SK-N-SH (cell line): ENCODE data around the gene PPID. TPM values are rescaled to one million over a fixed set of nuclear protein-coding genes. Genes with fewer than 3 reads are reported as not detected.
"Not testable (repeated sequence)": the region's sequence is repeated elsewhere in the genome, so short reads cannot be mapped to it uniquely, and the experiment has no call there.

Source experiments
- CTCF ChIA-PET: fragments of 300-600, 350-600 bp; formaldehyde crosslinking; extraction: SDS; loops from one replicate; lab custom pipeline; 2021; lab: Yijun Ruan, JAX
- POLR2A ChIA-PET: fragments of 350-600 bp; sonication (Branson Sonifier 250); formaldehyde crosslinking; extraction: SDS; loops from one replicate; lab custom pipeline; 2020; ENCODE audit warnings: antibody characterized with exemption, inconsistent platforms; lab: Yijun Ruan, JAX
- DNase-seq: peaks from one replicate; pipeline ENCODE4 v3.0.0; 2012
- H2AFZ ChIP-seq: fragments of 200-600 bp; sonication (generic); 2 replicates; pipeline ENCODE4 v1.8.1; 2016; ENCODE audit warnings: antibody characterized with exemption, mild to moderate bottlenecking, low read depth
- H3F3A ChIP-seq: fragments of 200-600 bp; sonication (generic); replicated peaks from 2 replicates; pipeline ENCODE3; 2016; ENCODE audit warnings: antibody characterized with exemption, mild to moderate bottlenecking; ENCODE audit not compliant: insufficient read depth
- H3K27ac ChIP-seq, 2 experiments: fragments of 200-500 bp in 1 of 2; fragments of 200-600 bp in 1 of 2; sonication (Bioruptor generic) in 1 of 2; sonication (generic), shearing (Covaris generic) in 1 of 2; 2 replicates each; pipeline versions ENCODE4 v1.5.1 to v1.6.1; 2014 to 2016; ENCODE audit warnings: low read depth in 2 of 2, inconsistent platforms in 1 of 2, low read length in 1 of 2, mild to moderate bottlenecking in 1 of 2, mixed read lengths in 1 of 2
- H3K27me3 ChIP-seq: fragments of 200-600 bp; sonication (generic), shearing (Covaris generic); 2 replicates; pipeline ENCODE4 v1.6.1; 2016; ENCODE audit warnings: mixed run types; ENCODE audit not compliant: insufficient read depth
- H3K36me3 ChIP-seq, 2 experiments: fragments of 200-500 bp in 1 of 2; fragments of 200-600 bp in 1 of 2; sonication (Bioruptor generic) in 1 of 2; sonication (generic) in 1 of 2; replicated peaks in 1 of 2; 2 replicates each; pipeline versions ENCODE3 to v1.5.1; 2014 to 2016; ENCODE audit warnings: low read length in 1 of 2, mild to moderate bottlenecking in 1 of 2; ENCODE audit not compliant: insufficient read depth in 2 of 2, control insufficient read depth in 1 of 2
- H3K4me1 ChIP-seq, 2 experiments: fragments of 200-500 bp in 1 of 2; fragments of 200-600 bp in 1 of 2; sonication (Bioruptor generic) in 1 of 2; sonication (generic), shearing (Covaris generic) in 1 of 2; 2 replicates each; pipeline versions ENCODE4 v1.5.1 to v1.6.1; 2014 to 2016; ENCODE audit warnings: low read depth in 1 of 2, low read length in 1 of 2, mixed run types in 1 of 2; ENCODE audit not compliant: insufficient read depth in 2 of 2, control insufficient read depth in 1 of 2
- H3K4me2 ChIP-seq: fragments of 200-600 bp; sonication (generic), shearing (Covaris generic); 2 replicates; pipeline ENCODE4 v1.6.1; 2017; ENCODE audit warnings: mixed run types
- H3K4me3 ChIP-seq, 2 experiments: fragments of 200-500 bp in 1 of 2; fragments of 200-600 bp in 1 of 2; sonication (Bioruptor generic) in 1 of 2; sonication (generic), shearing (Covaris generic) in 1 of 2; 2 replicates each; pipeline versions ENCODE4 v1.5.1 to v1.8.1; 2014 to 2016; ENCODE audit warnings: low read depth in 2 of 2, inconsistent platforms in 1 of 2, low read length in 1 of 2, mild to moderate bottlenecking in 1 of 2, mixed read lengths in 1 of 2, moderate library complexity in 1 of 2
- H3K79me2 ChIP-seq: fragments of 200-600 bp; sonication (generic); 2 replicates; pipeline ENCODE4 v1.8.1; 2017; ENCODE audit warnings: mild to moderate bottlenecking; ENCODE audit not compliant: insufficient read depth
- H3K9ac ChIP-seq: fragments of 200-600 bp; sonication (generic); 2 replicates; pipeline ENCODE4 v1.6.1; 2017; ENCODE audit warnings: mixed run types
- H3K9me2 ChIP-seq: fragments of 200-600 bp; sonication (generic); 2 replicates; pipeline ENCODE4 v1.6.1; 2017; ENCODE audit warnings: mixed run types
- H3K9me3 ChIP-seq: fragments of 200-600 bp; sonication (generic); 2 replicates; pipeline ENCODE4 v1.6.1; 2017; ENCODE audit warnings: mixed run types, mild to moderate bottlenecking, moderate library complexity
- H4K20me1 ChIP-seq: fragments of 200-600 bp; sonication (generic); 2 replicates; pipeline ENCODE4 v1.6.1; 2017; ENCODE audit warnings: mild to moderate bottlenecking, mixed run types; ENCODE audit not compliant: insufficient read depth
- ELF1 ChIP-seq: IDR thresholded peaks from 2 replicates; pipeline ENCODE4 v1.4.0; 2012
- EP300 ChIP-seq, 2 experiments: IDR thresholded peaks; 2 replicates each; pipeline versions ENCODE4 v1.4.0 to v1.6.1; 2012; ENCODE audit warnings: borderline replicate concordance in 1 of 2, low read depth in 1 of 2, low read length in 1 of 2
- EZH2phosphoT487 ChIP-seq: fragments of 200-600 bp; sonication (generic); IDR thresholded peaks from 2 replicates; pipeline ENCODE4 v1.6.1; 2017; ENCODE audit warnings: low read depth, mixed run types, mild to moderate bottlenecking, antibody characterized with exemption, moderate library complexity, borderline replicate concordance
- FOSL2 ChIP-seq: IDR thresholded peaks from 2 replicates; pipeline ENCODE4 v1.4.0; 2012; ENCODE audit warnings: low read depth, mild to moderate bottlenecking, moderate library complexity, borderline replicate concordance
- FOXJ3 ChIP-seq: sonication (generic); formaldehyde crosslinking; IDR thresholded peaks from 2 replicates; pipeline ENCODE4 v1.5.1; 2020; ENCODE audit warnings: mild to moderate bottlenecking, missing genetic modification reagents
- FOXM1 ChIP-seq: IDR thresholded peaks from 2 replicates; pipeline ENCODE4 v1.4.0; 2012; ENCODE audit warnings: low read depth, mild to moderate bottlenecking
- MEF2A ChIP-seq: IDR thresholded peaks from 2 replicates; pipeline ENCODE4 v1.4.0; 2012; ENCODE audit warnings: low read depth, borderline replicate concordance
- MXI1 ChIP-seq: IDR thresholded peaks from 2 replicates; pipeline ENCODE4 v1.6.1; 2012; ENCODE audit warnings: mild to moderate bottlenecking, low read depth, low read length, improper control_type of control experiment
- POLR2AphosphoS5 ChIP-seq: IDR thresholded peaks from 2 replicates; pipeline ENCODE4 v1.6.1; 2012; ENCODE audit warnings: low read depth, low read length
- RAD21 ChIP-seq: IDR thresholded peaks from 2 replicates; pipeline ENCODE4 v1.6.1; 2012; ENCODE audit warnings: mild to moderate bottlenecking, low read length
- SIN3A ChIP-seq: IDR thresholded peaks from 2 replicates; pipeline ENCODE4 v1.6.1; 2012; ENCODE audit warnings: low read depth, mild to moderate bottlenecking, low read length, moderate library complexity, borderline replicate concordance
- TCF12 ChIP-seq: IDR thresholded peaks from 2 replicates; pipeline ENCODE4 v1.4.0; 2012
- TEAD4 ChIP-seq: IDR thresholded peaks from 2 replicates; pipeline ENCODE4 v1.4.0; 2012; ENCODE audit warnings: mild to moderate bottlenecking, borderline replicate concordance; ENCODE audit not compliant: insufficient read depth
- YY1 ChIP-seq: IDR thresholded peaks from 2 replicates; pipeline ENCODE4 v1.4.0; 2012; ENCODE audit warnings: low read depth, mild to moderate bottlenecking
- WGBS: methylation state at CpG from one replicate; pipeline ENCODE4 v1.1.6; 2017; ENCODE audit warnings: low lambda C conversion rate; 5-methylcytosine and 5-hydroxymethylcytosine counted together
- polyA plus RNA-seq, 3 experiments: library from polyadenylated mRNA; depleted of rRNA; stranded (reverse); fragments of >200 nt; gene quantifications; 2 replicates each; pipeline ENCODE4 v1.2.3, GENCODE V29; 2012
- TF ChIP-seq, protein P1 (sequence below): IDR thresholded peaks from 2 replicates; pipeline ENCODE4 v1.4.0; 2012; ENCODE audit warnings: low read depth, borderline replicate concordance
- TF ChIP-seq, protein P2 (sequence below): fragments of 150-350 bp; IDR thresholded peaks from 2 replicates; pipeline ENCODE4 v1.6.1; 2016; ENCODE audit warnings: mild to moderate bottlenecking, low read depth, low read length
- TF ChIP-seq, protein P3 (sequence below): IDR thresholded peaks from 2 replicates; pipeline ENCODE4; 2012
- TF ChIP-seq, protein P4 (sequence below): fragments of 200-600 bp; sonication (generic); IDR thresholded peaks from 2 replicates; pipeline ENCODE4 v1.6.1; 2017; ENCODE audit warnings: antibody characterized with exemption, mild to moderate bottlenecking, moderate library complexity

Gene PPID
- polyA plus RNA-seq, 1 of the 3 experiments (the other 2 are of a cell fraction): 20.2 TPM

DNA sequence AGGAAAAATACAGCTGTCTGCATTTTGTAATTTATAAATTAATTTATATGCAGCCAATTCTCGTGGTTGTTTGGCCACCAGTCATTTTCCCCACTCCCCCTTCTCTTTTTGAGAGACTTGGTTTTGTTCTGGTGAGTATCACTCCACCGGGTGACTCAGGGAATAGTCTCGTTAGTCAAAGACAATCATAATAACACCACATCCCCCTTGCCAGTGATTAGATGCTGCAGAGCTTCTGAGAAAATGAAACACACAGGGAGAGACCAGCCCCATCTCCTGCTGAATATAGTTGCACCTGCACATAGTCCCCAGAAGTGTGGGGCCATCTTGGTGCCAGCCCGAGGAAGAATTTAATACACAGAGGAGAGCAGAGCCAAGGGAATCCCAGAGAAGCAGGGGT, 37.7 kb upstream of the PPID start (continued):
- TF ChIP-seq, protein P1, sequence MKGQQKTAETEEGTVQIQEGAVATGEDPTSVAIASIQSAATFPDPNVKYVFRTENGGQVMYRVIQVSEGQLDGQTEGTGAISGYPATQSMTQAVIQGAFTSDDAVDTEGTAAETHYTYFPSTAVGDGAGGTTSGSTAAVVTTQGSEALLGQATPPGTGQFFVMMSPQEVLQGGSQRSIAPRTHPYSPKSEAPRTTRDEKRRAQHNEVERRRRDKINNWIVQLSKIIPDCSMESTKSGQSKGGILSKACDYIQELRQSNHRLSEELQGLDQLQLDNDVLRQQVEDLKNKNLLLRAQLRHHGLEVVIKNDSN: no peak
- TF ChIP-seq FOXJ3 (CRISPR knock-in tag): no peak

DNA sequence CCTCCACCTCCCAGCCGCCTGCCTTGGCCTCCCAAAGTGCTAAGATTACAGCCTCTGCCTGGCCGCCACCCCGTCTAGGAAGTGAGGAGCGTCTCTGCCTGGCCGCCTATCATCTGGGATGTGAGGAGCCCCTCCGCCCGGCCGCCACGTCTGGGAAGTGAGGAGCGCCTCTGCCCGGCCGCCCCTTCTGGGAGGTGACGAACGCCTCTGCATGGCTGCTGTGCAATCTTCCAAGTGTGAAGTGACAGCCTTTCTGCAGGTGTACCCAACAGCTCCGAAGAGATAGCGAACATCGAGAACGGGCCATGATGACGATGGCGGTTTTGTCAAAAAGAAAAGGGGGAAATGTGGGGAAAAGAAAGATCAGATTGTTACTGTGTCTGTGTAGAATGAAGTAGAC, 36.3 kb upstream of the PPID start:
- H3F3A ChIP-seq, H3K9ac ChIP-seq, CTCF ChIA-PET, POLR2A ChIA-PET, DNase-seq, H3K4me1 ChIP-seq, H3K9me3 ChIP-seq, H3K9me2 ChIP-seq, H3K4me2 ChIP-seq, H3K4me3 ChIP-seq, H3K27me3 ChIP-seq, H3K79me2 ChIP-seq, H3K27ac ChIP-seq, H4K20me1 ChIP-seq, H3K36me3 ChIP-seq, H2AFZ ChIP-seq: not testable (repeated sequence)
- WGBS: 91% methylated on average over 19 of the region's 20 CpGs

DNA sequence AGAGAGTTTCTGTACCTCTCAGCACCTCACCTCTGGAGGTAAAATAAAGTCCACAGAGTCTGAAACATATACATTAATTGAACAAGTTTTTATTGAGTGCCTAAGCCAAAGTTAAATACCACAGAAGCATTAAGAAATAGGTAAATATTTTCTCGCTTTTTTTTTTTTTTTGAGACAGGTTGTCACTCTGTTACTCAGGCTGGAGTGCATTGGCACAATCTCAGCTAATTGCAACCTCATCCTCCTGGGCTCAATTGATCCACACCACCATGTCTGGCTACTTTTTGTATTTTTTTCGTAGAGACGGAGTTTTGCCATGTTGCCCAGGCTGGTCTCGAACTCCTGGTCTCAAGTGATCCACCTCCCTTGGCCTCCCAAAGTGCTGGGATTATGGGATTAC, 35.5 kb upstream of the PPID start:
- ChIA-PET CTCF (no interaction called here), POLR2A (no interaction called here)
- no peak overlapping the region for H3K4me3 ChIP-seq
- no peaks in the 10 kb centered on the region for H3K27me3 ChIP-seq
- H3F3A ChIP-seq: no peaks in the 10 kb centered on the region
- H3K27ac ChIP-seq: no peak overlapping the region
- no peak for DNase-seq
- TF ChIP-seq MEF2A: no peak
- TF ChIP-seq FOSL2: no peak
- TF ChIP-seq SIN3A: no peak
- no peak for TF ChIP-seq MXI1
- no peak for TF ChIP-seq RAD21
- TF ChIP-seq FOXM1: no peak
- TF ChIP-seq EP300 (IDR thresholded peaks at IDR 0.05; ENCODE audit: borderline replicate concordance in 1 of 2, low read depth in 1 of 2, low read length in 1 of 2): no peak
- TF ChIP-seq, all 33 proteins: peak for 0
- Histone ChIP-seq H2AFZ (no peak overlapping the region), H3K9ac (no peak overlapping the region), H3K36me3 (no peaks in the 10 kb centered on the region), H3K79me2 (no peaks in the 10 kb centered on the region), H3K9me2 (no peaks in the 10 kb centered on the region), H3K4me1 (no peaks in the 10 kb centered on the region), H3K4me2 (no peak overlapping the region), H4K20me1 (no peaks in the 10 kb centered on the region), H3K9me3 (no peaks in the 10 kb centered on the region)
- 83% methylated on average over 4 of the region's 4 CpGs for WGBS

DNA sequence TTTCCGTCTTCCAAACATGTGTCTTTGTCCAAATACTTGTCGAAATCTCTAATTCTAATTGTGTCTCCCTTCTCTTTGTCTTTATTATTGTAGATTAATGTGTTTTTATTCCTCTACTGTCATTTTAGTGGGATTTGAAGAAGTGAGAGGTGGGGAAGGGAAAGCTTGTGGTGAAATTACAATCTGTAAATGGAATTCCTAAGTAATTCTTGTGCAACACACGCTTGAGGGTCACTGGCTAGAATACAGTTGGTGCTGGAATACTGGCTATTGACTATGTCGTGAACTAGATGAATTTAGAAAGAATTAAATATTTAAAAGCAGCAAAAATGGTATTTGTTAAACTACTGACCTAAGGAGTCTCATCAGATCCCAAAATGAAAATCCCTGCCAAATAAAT, 34.9 kb upstream of the PPID start:
- POLR2A ChIA-PET: no interaction called here
- no peak overlapping the region for H3K4me3 ChIP-seq
- TF ChIP-seq POLR2AphosphoS5: no peak
- no peak for TF ChIP-seq ELF1
- no peak for TF ChIP-seq YY1
- no peak for TF ChIP-seq EZH2phosphoT487
- no peak for TF ChIP-seq MXI1
- TF ChIP-seq, protein P2, sequence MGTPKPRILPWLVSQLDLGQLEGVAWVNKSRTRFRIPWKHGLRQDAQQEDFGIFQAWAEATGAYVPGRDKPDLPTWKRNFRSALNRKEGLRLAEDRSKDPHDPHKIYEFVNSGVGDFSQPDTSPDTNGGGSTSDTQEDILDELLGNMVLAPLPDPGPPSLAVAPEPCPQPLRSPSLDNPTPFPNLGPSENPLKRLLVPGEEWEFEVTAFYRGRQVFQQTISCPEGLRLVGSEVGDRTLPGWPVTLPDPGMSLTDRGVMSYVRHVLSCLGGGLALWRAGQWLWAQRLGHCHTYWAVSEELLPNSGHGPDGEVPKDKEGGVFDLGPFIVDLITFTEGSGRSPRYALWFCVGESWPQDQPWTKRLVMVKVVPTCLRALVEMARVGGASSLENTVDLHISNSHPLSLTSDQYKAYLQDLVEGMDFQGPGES: no peak
- TF ChIP-seq, protein P3, sequence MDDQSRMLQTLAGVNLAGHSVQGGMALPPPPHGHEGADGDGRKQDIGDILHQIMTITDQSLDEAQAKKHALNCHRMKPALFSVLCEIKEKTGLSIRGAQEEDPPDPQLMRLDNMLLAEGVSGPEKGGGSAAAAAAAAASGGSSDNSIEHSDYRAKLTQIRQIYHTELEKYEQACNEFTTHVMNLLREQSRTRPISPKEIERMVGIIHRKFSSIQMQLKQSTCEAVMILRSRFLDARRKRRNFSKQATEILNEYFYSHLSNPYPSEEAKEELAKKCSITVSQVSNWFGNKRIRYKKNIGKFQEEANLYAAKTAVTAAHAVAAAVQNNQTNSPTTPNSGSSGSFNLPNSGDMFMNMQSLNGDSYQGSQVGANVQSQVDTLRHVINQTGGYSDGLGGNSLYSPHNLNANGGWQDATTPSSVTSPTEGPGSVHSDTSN: no peak
- TF ChIP-seq, protein P4, sequence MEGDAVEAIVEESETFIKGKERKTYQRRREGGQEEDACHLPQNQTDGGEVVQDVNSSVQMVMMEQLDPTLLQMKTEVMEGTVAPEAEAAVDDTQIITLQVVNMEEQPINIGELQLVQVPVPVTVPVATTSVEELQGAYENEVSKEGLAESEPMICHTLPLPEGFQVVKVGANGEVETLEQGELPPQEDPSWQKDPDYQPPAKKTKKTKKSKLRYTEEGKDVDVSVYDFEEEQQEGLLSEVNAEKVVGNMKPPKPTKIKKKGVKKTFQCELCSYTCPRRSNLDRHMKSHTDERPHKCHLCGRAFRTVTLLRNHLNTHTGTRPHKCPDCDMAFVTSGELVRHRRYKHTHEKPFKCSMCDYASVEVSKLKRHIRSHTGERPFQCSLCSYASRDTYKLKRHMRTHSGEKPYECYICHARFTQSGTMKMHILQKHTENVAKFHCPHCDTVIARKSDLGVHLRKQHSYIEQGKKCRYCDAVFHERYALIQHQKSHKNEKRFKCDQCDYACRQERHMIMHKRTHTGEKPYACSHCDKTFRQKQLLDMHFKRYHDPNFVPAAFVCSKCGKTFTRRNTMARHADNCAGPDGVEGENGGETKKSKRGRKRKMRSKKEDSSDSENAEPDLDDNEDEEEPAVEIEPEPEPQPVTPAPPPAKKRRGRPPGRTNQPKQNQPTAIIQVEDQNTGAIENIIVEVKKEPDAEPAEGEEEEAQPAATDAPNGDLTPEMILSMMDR: no peak
- no peak for TF ChIP-seq FOSL2
- TF ChIP-seq TEAD4: no peak
- TF ChIP-seq TCF12: no peak

More for the DNA sequence above, 34.9 kb upstream of the PPID start:
- H3F3A ChIP-seq: no peaks in the 10 kb centered on the region
- no peaks in the 10 kb centered on the region for H3K79me2 ChIP-seq
- H3K36me3 ChIP-seq: no peaks in the 10 kb centered on the region
- H2AFZ ChIP-seq: no peak overlapping the region
- no peak overlapping the region for H3K9ac ChIP-seq
- CTCF ChIA-PET: interaction anchor here (1.7 kb wide), 1 partner anchor 445 kb away, joined by 5 read pairs; no protein-coding TSS in a partner anchor
- H3K9me3 ChIP-seq: no peaks in the 10 kb centered on the region
- H4K20me1 ChIP-seq: no peaks in the 10 kb centered on the region
- no peak for DNase-seq
- H3K27me3 ChIP-seq: no peaks in the 10 kb centered on the region
- no peaks in the 10 kb centered on the region for H3K4me1 ChIP-seq
- H3K27ac ChIP-seq: no peak overlapping the region
- no peak overlapping the region for H3K4me2 ChIP-seq
- WGBS: 67% methylated on average over 4 of the region's 4 CpGs
- H3K9me2 ChIP-seq: no peaks in the 10 kb centered on the region
